ENCODE measurements around the gene ADAMTSL3. TPM values are rescaled to one million over a fixed set of nuclear protein-coding genes. Genes with fewer than 3 reads are reported as not detected.
A peak's percentile ranks its signal among the peaks of the same experiment; 100 is the strongest.

Gene ADAMTSL3
- total and polyA plus RNA-seq, 8 donors: 0.54 to 19.2 (median 6.1) TPM

DNA sequence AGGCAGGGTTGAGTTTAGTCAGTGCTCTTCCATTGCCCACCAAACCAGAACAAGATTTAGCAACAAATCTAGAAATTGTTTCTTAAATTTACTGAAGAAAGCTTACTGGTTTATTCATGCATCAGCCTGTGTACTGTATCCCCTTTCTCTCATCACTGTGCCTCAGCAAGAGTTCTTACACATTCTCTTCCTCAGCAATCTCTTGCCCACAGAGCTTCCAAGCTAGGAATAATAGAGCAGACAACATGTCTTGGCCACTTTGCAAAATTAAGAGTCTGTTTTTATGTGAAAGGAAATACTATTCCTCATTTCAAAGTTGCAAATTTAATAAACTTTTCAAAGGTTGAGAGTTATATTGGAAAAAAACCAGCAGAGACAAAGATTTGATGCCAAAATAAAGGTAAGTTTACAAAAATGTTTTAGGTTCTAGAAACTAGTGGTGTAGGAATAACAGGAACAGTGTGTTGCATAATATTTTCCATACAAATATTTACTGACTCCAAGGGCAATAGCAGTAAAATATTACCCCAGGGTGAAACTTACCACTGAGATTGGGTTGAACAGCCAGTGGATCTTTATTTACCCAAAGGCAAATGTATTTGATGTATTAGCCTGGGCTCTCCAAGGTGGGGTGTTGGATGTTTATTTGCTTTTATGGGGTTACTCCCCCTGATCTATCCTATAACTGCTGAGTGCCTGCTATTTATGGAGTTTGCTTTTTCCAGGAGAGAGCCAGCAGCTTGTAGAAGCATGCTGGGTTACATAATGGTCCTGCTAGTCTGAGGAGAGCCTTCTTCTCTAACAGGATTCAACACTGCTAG, 276.7 kb downstream of the ADAMTSL3 start:
- FAIRE-seq: peak; percentile 53
- Histone ChIP-seq H3K27ac (peak overlapping the region; percentile 33 to 94 (median 80)), H3K4me3 (no peak overlapping the region), H3K36me3 (no peaks in the 10 kb centered on the region), H3K27me3 (no peaks in the 10 kb centered on the region), H3K4me1 (peaks cover 0 to 36% (median 18%) of the 10 kb centered on the region in 3 donors), H3K9me3 (no peaks in the 10 kb centered on the region)
- peak; percentile 90 to 96 (median 95) for ATAC-seq
- intact Hi-C loops (cut with DNase I): no loop called here
- TF ChIP-seq, protein P1, sequence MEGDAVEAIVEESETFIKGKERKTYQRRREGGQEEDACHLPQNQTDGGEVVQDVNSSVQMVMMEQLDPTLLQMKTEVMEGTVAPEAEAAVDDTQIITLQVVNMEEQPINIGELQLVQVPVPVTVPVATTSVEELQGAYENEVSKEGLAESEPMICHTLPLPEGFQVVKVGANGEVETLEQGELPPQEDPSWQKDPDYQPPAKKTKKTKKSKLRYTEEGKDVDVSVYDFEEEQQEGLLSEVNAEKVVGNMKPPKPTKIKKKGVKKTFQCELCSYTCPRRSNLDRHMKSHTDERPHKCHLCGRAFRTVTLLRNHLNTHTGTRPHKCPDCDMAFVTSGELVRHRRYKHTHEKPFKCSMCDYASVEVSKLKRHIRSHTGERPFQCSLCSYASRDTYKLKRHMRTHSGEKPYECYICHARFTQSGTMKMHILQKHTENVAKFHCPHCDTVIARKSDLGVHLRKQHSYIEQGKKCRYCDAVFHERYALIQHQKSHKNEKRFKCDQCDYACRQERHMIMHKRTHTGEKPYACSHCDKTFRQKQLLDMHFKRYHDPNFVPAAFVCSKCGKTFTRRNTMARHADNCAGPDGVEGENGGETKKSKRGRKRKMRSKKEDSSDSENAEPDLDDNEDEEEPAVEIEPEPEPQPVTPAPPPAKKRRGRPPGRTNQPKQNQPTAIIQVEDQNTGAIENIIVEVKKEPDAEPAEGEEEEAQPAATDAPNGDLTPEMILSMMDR (IDR thresholded peaks at IDR 0.05): no peak
- peak in 3 of 6 donors; percentile 55 to 74 (median 66) for DNase-seq

DNA sequence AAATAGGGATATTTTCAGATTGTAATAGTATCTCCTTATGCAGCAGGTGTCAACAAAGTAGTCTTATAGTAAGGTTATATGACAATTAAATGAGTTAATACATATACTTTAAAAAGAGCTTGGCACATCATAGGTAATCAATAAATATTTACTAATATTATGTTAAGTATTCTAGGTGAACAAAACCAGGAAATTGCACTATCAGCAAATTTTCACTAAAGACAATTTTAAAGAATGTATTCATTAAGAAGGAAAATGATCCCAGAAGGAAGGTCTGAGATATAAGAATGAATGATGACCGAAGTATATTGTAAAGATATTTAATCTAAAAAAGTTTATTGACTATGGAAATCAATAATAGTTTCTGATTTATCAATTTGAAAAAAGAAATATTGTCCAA, 281.9 kb downstream of the ADAMTSL3 start:
- FAIRE-seq (peak; percentile 89), DNase-seq (no peak), ATAC-seq (no peak)
- Histone ChIP-seq H3K27me3 (no peaks in the 10 kb centered on the region), H3K9me3 (no peaks in the 10 kb centered on the region), H3K4me1 (peaks cover 0 to 12% (median 11%) of the 10 kb centered on the region in 3 donors), H3K27ac (no peak overlapping the region), H3K4me3 (no peak overlapping the region), H3K36me3 (no peaks in the 10 kb centered on the region)
- TF ChIP-seq, protein P1 (IDR thresholded peaks at IDR 0.05): no peak
- WGBS, 2 donors: 98 to 99% methylated on average over 1 of the region's 1 CpG
- intact Hi-C loops (cut with DNase I): no loop called here

GRCh38 chr15:83940136-83940535, 286.2 kb downstream of the ADAMTSL3 start:
- Histone ChIP-seq H3K36me3 (no peaks in the 10 kb centered on the region), H3K4me3 (no peak overlapping the region), H3K27ac (no peak overlapping the region), H3K27me3 (no peaks in the 10 kb centered on the region), H3K4me1 (no peaks in the 10 kb centered on the region), H3K9me3 (no peaks in the 10 kb centered on the region)
- WGBS, 2 donors: 51 to 56% methylated on average over 4 of the region's 4 CpGs
- TF ChIP-seq, protein P1 (IDR thresholded peaks at IDR 0.05): no peak
- ATAC-seq (no peak), DNase-seq (no peak), FAIRE-seq (no peak)
- intact Hi-C loops (cut with DNase I): no loop called here

DNA sequence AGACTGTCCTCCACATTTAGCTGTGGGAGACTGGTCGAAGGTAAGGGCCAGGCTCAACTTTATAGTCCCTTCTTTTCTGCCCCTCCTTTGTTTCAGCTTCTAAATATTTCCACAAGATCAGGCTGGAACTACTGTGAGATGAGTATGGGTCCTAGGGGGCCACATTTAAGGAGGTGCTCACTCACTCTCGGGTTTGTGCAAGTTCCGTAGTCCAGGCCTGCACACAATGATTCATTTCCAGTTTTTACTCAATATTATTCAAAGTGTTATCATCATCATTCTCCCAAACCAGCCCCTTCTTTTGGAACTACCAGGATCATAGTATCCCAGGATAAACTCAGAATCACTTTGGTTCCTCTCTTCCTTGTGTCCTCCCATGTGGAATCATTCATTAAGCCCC, 289.1 kb downstream of the ADAMTSL3 start:
- no peak overlapping the region for H3K27ac ChIP-seq
- no peak for FAIRE-seq
- TF ChIP-seq, protein P1 (IDR thresholded peaks at IDR 0.05): no peak

GRCh38 chr15:83943849-83944404, 290.0 kb downstream of the ADAMTSL3 start:
- Histone ChIP-seq H3K4me3 (no peak overlapping the region), H3K27me3 (no peaks in the 10 kb centered on the region), H3K27ac (no peak overlapping the region), H3K4me1 (no peaks in the 10 kb centered on the region), H3K36me3 (no peaks in the 10 kb centered on the region), H3K9me3 (no peaks in the 10 kb centered on the region)
- FAIRE-seq (no peak), DNase-seq (no peak), ATAC-seq (no peak)
- WGBS, 2 donors: 92 to 94% methylated on average over 4 of the region's 4 CpGs
- intact Hi-C loops (cut with DNase I): no loop called here
- TF ChIP-seq, protein P1 (IDR thresholded peaks at IDR 0.05): no peak

More for the DNA sequence above, 289.1 kb downstream of the ADAMTSL3 start:
- 90 to 96% methylated on average over 3 of the region's 3 CpGs for WGBS, 2 donors
- Histone ChIP-seq H3K36me3 (no peaks in the 10 kb centered on the region), H3K4me3 (no peak overlapping the region), H3K27me3 (no peaks in the 10 kb centered on the region), H3K4me1 (no peaks in the 10 kb centered on the region), H3K9me3 (no peaks in the 10 kb centered on the region)
- no peak for DNase-seq
- ATAC-seq: no peak
- intact Hi-C loops (cut with DNase I): no loop called here
